Effector CD4-positive, alpha-beta T cell (primary cell): Measurements from ENCODE around the gene PID1.
"Not testable (repeated sequence)": the region's sequence is repeated elsewhere in the genome, so short reads cannot be mapped to it uniquely, and the experiment has no call there.

Source experiments
- DNase-seq: peaks from one replicate; pipeline ENCODE4 v3.0.0-alpha.2; 2020

PID1 gene

GRCh38 chr2:229206548-229206947 is 64.5 kb downstream of the PID1 start:
- DNase-seq: no peak

GRCh38 chr2:229205704-229206103 is 65.4 kb downstream of the PID1 start:
- no peak for DNase-seq

- no peak for DNase-seq
Measured at GRCh38 chr2:229202646-229203045, 68.4 kb downstream of the PID1 start.

- DNase-seq: no peak
Measured at GRCh38 chr2:229201521-229201920, 69.6 kb downstream of the PID1 start.

GRCh38 chr2:229199267-229199666 is 71.8 kb downstream of the PID1 start:
- DNase-seq: no peak

- DNase-seq: no peak
Measured at GRCh38 chr2:229196448-229196847, 74.6 kb downstream of the PID1 start.

GRCh38 chr2:229195346-229195947 is 75.6 kb downstream of the PID1 start:
- DNase-seq: no peak

- no peak for DNase-seq
Measured at GRCh38 chr2:229193281-229193680, 77.8 kb downstream of the PID1 start.

- DNase-seq: no peak
Measured at GRCh38 chr2:229191413-229191812, 79.7 kb downstream of the PID1 start.

- not testable (repeated sequence) for DNase-seq
Measured at GRCh38 chr2:229187123-229187522, 84.0 kb downstream of the PID1 start.

- DNase-seq: no peak
Measured at GRCh38 chr2:229181641-229182040, 89.4 kb downstream of the PID1 start.

- no peak for DNase-seq
Measured at GRCh38 chr2:229180658-229181057, 90.4 kb downstream of the PID1 start.

GRCh38 chr2:229179628-229180027 is 91.5 kb downstream of the PID1 start:
- no peak for DNase-seq

GRCh38 chr2:229178706-229179105 is 92.4 kb downstream of the PID1 start:
- DNase-seq: no peak

GRCh38 chr2:229178117-229178516 is 93.0 kb downstream of the PID1 start:
- DNase-seq: no peak

- DNase-seq: no peak
Measured at GRCh38 chr2:229176136-229176535, 95.0 kb downstream of the PID1 start.

- no peak for DNase-seq
Measured at GRCh38 chr2:229175497-229175863, 95.6 kb downstream of the PID1 start.

GRCh38 chr2:229174794-229175496 is 96.1 kb downstream of the PID1 start:
- DNase-seq: no peak

- DNase-seq: no peak
Measured at GRCh38 chr2:229173825-229174359, 97.2 kb downstream of the PID1 start.

GRCh38 chr2:229170916-229171315 is 100.2 kb downstream of the PID1 start:
- DNase-seq: no peak

- DNase-seq: no peak
Measured at GRCh38 chr2:229170171-229170570, 100.9 kb downstream of the PID1 start.

- DNase-seq: no peak
Measured at GRCh38 chr2:229169751-229170150, 101.3 kb downstream of the PID1 start.

GRCh38 chr2:229164545-229165249 is 106.4 kb downstream of the PID1 start:
- no peak for DNase-seq

GRCh38 chr2:229163893-229164292 is 107.2 kb downstream of the PID1 start:
- no peak for DNase-seq
